Astrocyte (in vitro differentiated cells and primary cell): ENCODE data around the gene DTWD2. TPM values are rescaled to one million over a fixed set of nuclear protein-coding genes. Genes with fewer than 3 reads are reported as not detected.
"Not testable (repeated sequence)": the region's sequence is repeated elsewhere in the genome, so short reads cannot be mapped to it uniquely, and the experiment has no call there.

Experiments used
- DNase-seq: peaks from one replicate; pipeline ENCODE4 v3.0.0-alpha.2; 2010; ENCODE audit warnings: low read depth
- FAIRE-seq: peaks from 2 replicates; lab custom pipeline; 2011; peaks lifted over from hg19 to GRCh38; lab: Jason Lieb, UNC
- H2AFZ ChIP-seq: 2 replicates; pipeline ENCODE4 v1.6.0; 2012; ENCODE audit warnings: low read depth, low read length, inconsistent platforms
- H3K27ac ChIP-seq: 2 replicates; pipeline ENCODE4 v1.5.1; 2011; ENCODE audit warnings: low read depth, low read length, inconsistent platforms
- H3K27me3 ChIP-seq: 2 replicates; pipeline ENCODE4 v1.6.0; 2011; ENCODE audit warnings: low read length, inconsistent platforms; ENCODE audit not compliant: insufficient read depth
- H3K36me3 ChIP-seq: 2 replicates; pipeline ENCODE4 v1.5.1; 2011; ENCODE audit warnings: low read length, inconsistent platforms; ENCODE audit not compliant: insufficient read depth
- H3K4me1 ChIP-seq: 2 replicates; pipeline ENCODE4 v1.5.1; 2011; ENCODE audit warnings: low read length, inconsistent platforms; ENCODE audit not compliant: insufficient read depth
- H3K4me2 ChIP-seq: 2 replicates; pipeline ENCODE4 v1.6.0; 2012; ENCODE audit warnings: low read length, inconsistent platforms
- H3K4me3 ChIP-seq: 2 replicates; pipeline ENCODE4 v1.5.1; 2011; ENCODE audit warnings: low read depth, mild to moderate bottlenecking, low read length, inconsistent platforms; ENCODE audit not compliant: insufficient read depth
- H3K79me2 ChIP-seq: 2 replicates; pipeline ENCODE4 v1.6.0; 2012; ENCODE audit warnings: mild to moderate bottlenecking, low read length, inconsistent platforms; ENCODE audit not compliant: insufficient read depth
- H3K9ac ChIP-seq: 2 replicates; pipeline ENCODE4 v1.6.0; 2012; ENCODE audit warnings: mild to moderate bottlenecking, low read length, inconsistent platforms
- H3K9me3 ChIP-seq: 2 replicates; pipeline ENCODE4 v1.5.1; 2012; ENCODE audit warnings: low read depth, mild to moderate bottlenecking, low read length, inconsistent platforms; ENCODE audit not compliant: insufficient read depth
- H4K20me1 ChIP-seq: 2 replicates; pipeline ENCODE4 v1.6.0; 2012; ENCODE audit warnings: low read length, inconsistent platforms; ENCODE audit not compliant: insufficient read depth
- H3K27ac Mint-ChIP-seq: one replicate; pipeline ENCODE4 v1.8.0; 2021; ENCODE audit warnings: mild to moderate bottlenecking, mixed read lengths; ENCODE audit not compliant: unreplicated experiment
- H3K27me3 Mint-ChIP-seq: one replicate; pipeline ENCODE4 v1.8.0; 2021; ENCODE audit warnings: low read depth, mixed read lengths; ENCODE audit not compliant: unreplicated experiment
- H3K36me3 Mint-ChIP-seq: one replicate; pipeline ENCODE4 v1.8.0; 2021; ENCODE audit warnings: low read depth, mixed read lengths; ENCODE audit not compliant: unreplicated experiment
- H3K4me1 Mint-ChIP-seq: one replicate; pipeline ENCODE4 v1.8.0; 2021; ENCODE audit warnings: low read depth, mixed read lengths; ENCODE audit not compliant: unreplicated experiment
- H3K4me3 Mint-ChIP-seq: one replicate; pipeline ENCODE4 v1.8.0; 2021; ENCODE audit warnings: mild to moderate bottlenecking, moderate library complexity, mixed read lengths; ENCODE audit not compliant: unreplicated experiment
- H3K9me3 Mint-ChIP-seq: one replicate; pipeline ENCODE4 v1.8.0; 2021; ENCODE audit warnings: mild to moderate bottlenecking, mixed read lengths; ENCODE audit not compliant: unreplicated experiment
- CTCF ChIP-seq: IDR thresholded peaks from 2 replicates; pipeline ENCODE4 v1.5.1; 2011; ENCODE audit warnings: low read depth, mild to moderate bottlenecking, inconsistent platforms, low read length, moderate library complexity; ENCODE audit not compliant: insufficient read depth
- EZH2 ChIP-seq: IDR thresholded peaks from 2 replicates; pipeline ENCODE4 v1.6.1; 2012; ENCODE audit warnings: mild to moderate bottlenecking, low read length, inconsistent platforms; ENCODE audit not compliant: insufficient read depth
- total RNA-seq: library from RNA; stranded (reverse); gene quantifications from 2 replicates; pipeline ENCODE4 v1.2.1, GENCODE V29; 2021

DTWD2 gene
- total RNA-seq, 1 donor from 2014 or later = 4.9 TPM

- no peaks in the 10 kb centered on the region for H3K79me2 ChIP-seq
Measured at GRCh38 chr5:118883362-118883761, 105.0 kb downstream of the DTWD2 start.

GRCh38 chr5:118882666-118883065, 105.7 kb downstream of the DTWD2 start:
- no peaks in the 10 kb centered on the region for H4K20me1 ChIP-seq
- no peak overlapping the region for H3K27ac ChIP-seq
- Mint-ChIP-seq H3K4me1 (no peaks in the 10 kb centered on the region), H3K27ac (no peak overlapping the region), H3K4me3 (no peak overlapping the region), H3K9me3 (peaks cover 7% of the 10 kb centered on the region), H3K27me3 (no peaks in the 10 kb centered on the region), H3K36me3 (no peaks in the 10 kb centered on the region)
- no peak overlapping the region for H2AFZ ChIP-seq
- no peak overlapping the region for H3K4me2 ChIP-seq
- H3K9ac ChIP-seq = no peak overlapping the region
- H3K36me3 ChIP-seq = no peaks in the 10 kb centered on the region
- no peak for TF ChIP-seq EZH2
- TF ChIP-seq CTCF = no peak
- H3K27me3 ChIP-seq = no peaks in the 10 kb centered on the region
- no peaks in the 10 kb centered on the region for H3K4me1 ChIP-seq
- H3K79me2 ChIP-seq = no peaks in the 10 kb centered on the region
- H3K4me3 ChIP-seq = no peak overlapping the region
- DNase-seq (no peak), FAIRE-seq (no peak)
- H3K9me3 ChIP-seq = no peaks in the 10 kb centered on the region

More at GRCh38 chr5:118883362-118883761, 105.0 kb downstream of the DTWD2 start:
- no peaks in the 10 kb centered on the region for H3K4me1 Mint-ChIP-seq
- no peak overlapping the region for H3K27ac Mint-ChIP-seq
- FAIRE-seq (no peak), DNase-seq (no peak)
- H3K9me3 ChIP-seq = no peaks in the 10 kb centered on the region
- H3K4me3 Mint-ChIP-seq = no peak overlapping the region
- H3K9ac ChIP-seq = no peak overlapping the region
- H3K36me3 ChIP-seq = no peaks in the 10 kb centered on the region
- no peak overlapping the region for H3K4me2 ChIP-seq
- H3K27me3 ChIP-seq = no peaks in the 10 kb centered on the region
- H3K9me3 Mint-ChIP-seq = peaks cover 2% of the 10 kb centered on the region
- no peak overlapping the region for H3K4me3 ChIP-seq
- no peaks in the 10 kb centered on the region for H3K36me3 Mint-ChIP-seq
- no peaks in the 10 kb centered on the region for H3K4me1 ChIP-seq
- H3K27ac ChIP-seq = no peak overlapping the region
- no peaks in the 10 kb centered on the region for H3K27me3 Mint-ChIP-seq
- no peak overlapping the region for H2AFZ ChIP-seq
- no peak for TF ChIP-seq CTCF
- no peak for TF ChIP-seq EZH2
- no peaks in the 10 kb centered on the region for H4K20me1 ChIP-seq

- H3K27me3 Mint-ChIP-seq = not testable (repeated sequence)
Measured at GRCh38 chr5:118876852-118877251, 111.5 kb downstream of the DTWD2 start.

More at GRCh38 chr5:118876852-118877251, 111.5 kb downstream of the DTWD2 start:
- H3K27ac ChIP-seq, H3K4me1 Mint-ChIP-seq, H3K4me2 ChIP-seq, H3K36me3 Mint-ChIP-seq, H3K4me3 ChIP-seq, H4K20me1 ChIP-seq, H3K27ac Mint-ChIP-seq, DNase-seq, H3K36me3 ChIP-seq, H3K9ac ChIP-seq, H3K79me2 ChIP-seq, H3K9me3 ChIP-seq, H3K27me3 ChIP-seq, H3K4me1 ChIP-seq, H3K4me3 Mint-ChIP-seq, FAIRE-seq, H2AFZ ChIP-seq: not testable (repeated sequence)
- H3K9me3 Mint-ChIP-seq = peaks cover 16% of the 10 kb centered on the region
